HepG2 (cell line): ENCODE data around the gene CLMP. TPM values are rescaled to one million over a fixed set of nuclear protein-coding genes. Genes with fewer than 3 reads are reported as not detected.

ENCODE experiments used
- ATAC-seq: fragments of 200-7000 bp; cut with Tn5 transposase; 3 replicates; pipeline ENCODE4 v1.9.1; 2020; ENCODE audit warnings: mild to moderate bottlenecking, moderate library complexity
- BruUV-seq: library from RNA; stranded (reverse); fragments of 400-500 nt; replicated peaks from 2 replicates; lab custom pipeline; 2021; lab: Mats Ljungman, UMichigan
- CTCF ChIA-PET: fragments of 300-600 bp; formaldehyde crosslinking; extraction: SDS; loops from one replicate; lab custom pipeline; 2021; ENCODE audit warnings: low total read pairs, inconsistent platforms, low intra/inter-chr PET ratio; lab: Yijun Ruan, JAX
- POLR2A ChIA-PET: fragments of 350-600 bp; sonication (Branson Sonifier 250); formaldehyde crosslinking; loops from one replicate; lab custom pipeline; 2020; ENCODE audit warnings: antibody characterized with exemption, inconsistent platforms; lab: Yijun Ruan, JAX
- DNase-seq: peaks from one replicate; pipeline ENCODE4 v3.0.0-alpha.2; 2015; ENCODE audit warnings: low spot score
- FAIRE-seq: peaks from 3 replicates; lab custom pipeline; 2011; peaks lifted over from hg19 to GRCh38; lab: Jason Lieb, UNC
- H2AFZ ChIP-seq: one replicate; pipeline ENCODE4 v1.6.1; 2011; ENCODE audit warnings: low read length, inconsistent platforms
- H3K27ac ChIP-seq: fragments of 300-600 bp; 3 replicates; pipeline ENCODE4 v1.8.0; 2011; ENCODE audit warnings: mixed run types, mild to moderate bottlenecking, mixed read lengths, low read length, inconsistent platforms; ENCODE audit not compliant: insufficient read depth; ENCODE audit errors: extremely low read length
- H3K27me3 ChIP-seq, 2 experiments: fragments of 200-600 bp in 1 of 2; 2 replicates in 1 of 2; 3 replicates in 1 of 2; pipeline versions ENCODE4 v1.6.0 to v1.8.0; 2011; ENCODE audit warnings: low read length in 2 of 2, mild to moderate bottlenecking in 2 of 2, moderate library complexity in 2 of 2, inconsistent platforms in 1 of 2; ENCODE audit not compliant: insufficient read depth in 2 of 2, control insufficient read depth in 1 of 2
- H3K36me3 ChIP-seq, 2 experiments: fragments of 200-600 bp in 1 of 2; replicated peaks in 1 of 2; 2 replicates in 1 of 2; 3 replicates in 1 of 2; pipeline versions ENCODE4 v1.5.1 to v1.8.0; 2011; ENCODE audit warnings: low read length in 2 of 2, inconsistent platforms in 1 of 2; ENCODE audit not compliant: insufficient read depth in 2 of 2, control insufficient read depth in 1 of 2
- H3K4me1 ChIP-seq: 2 replicates; pipeline ENCODE4 v1.5.1; 2012; ENCODE audit warnings: low read length, inconsistent platforms; ENCODE audit not compliant: insufficient read depth
- H3K4me2 ChIP-seq: 2 replicates; pipeline ENCODE4 v1.6.0; 2011; ENCODE audit warnings: low read depth, low read length, inconsistent platforms
- H3K4me3 ChIP-seq, 3 experiments: fragments of 200-600 bp in 1 of 3; sonication (generic), shearing (Covaris generic) in 1 of 3; replicated peaks in 1 of 3; 2 replicates each; pipeline ENCODE4 v1.5.1; 2011 to 2016; ENCODE audit warnings: low read length in 3 of 3, inconsistent platforms in 2 of 3, low read depth in 2 of 3, mild to moderate bottlenecking in 2 of 3, control low read depth in 1 of 3, mixed read lengths in 1 of 3; ENCODE audit not compliant: insufficient read depth in 1 of 3
- H3K79me2 ChIP-seq: one replicate; pipeline ENCODE4 v1.6.1; 2011; ENCODE audit warnings: low read length, inconsistent platforms; ENCODE audit not compliant: insufficient read depth
- H3K9ac ChIP-seq: 2 replicates; pipeline ENCODE4 v1.6.0; 2011; ENCODE audit warnings: mild to moderate bottlenecking, low read depth, low read length, inconsistent platforms; ENCODE audit not compliant: insufficient read depth
- H3K9me3 ChIP-seq: 2 replicates; pipeline ENCODE4 v1.5.1; 2012; ENCODE audit warnings: mild to moderate bottlenecking, low read length
- H4K20me1 ChIP-seq: 2 replicates; pipeline ENCODE4 v1.6.0; 2011; ENCODE audit warnings: inconsistent platforms, mild to moderate bottlenecking, low read length, moderate library complexity; ENCODE audit not compliant: insufficient read depth
- AGO2 ChIP-seq: fragments of 200-400 bp; formaldehyde crosslinking; optimal IDR thresholded peaks from 2 replicates; pipeline ENCODE3; 2017; ENCODE audit warnings: mild to moderate bottlenecking, low read depth, low read length, moderate library complexity
- ARID3A ChIP-seq: IDR thresholded peaks from 2 replicates; pipeline ENCODE4 v1.6.1; 2012; ENCODE audit warnings: low read depth, low read length, improper control_type of control experiment
- FOXC1 ChIP-seq: sonication (generic); formaldehyde crosslinking; IDR thresholded peaks from 2 replicates; pipeline ENCODE4 v1.8.0; 2022; ENCODE audit warnings: mild to moderate bottlenecking, missing genetic modification reagents, borderline replicate concordance
- MBNL3 ChIP-seq: fragments of 250-450 bp; sonication (Bioruptor Pico); conservative IDR thresholded peaks from 2 replicates; pipeline ENCODE4 v1.8.0; 2022; ENCODE audit warnings: mild to moderate bottlenecking, inconsistent platforms
- SRF ChIP-seq: IDR thresholded peaks from 2 replicates; pipeline ENCODE4 v1.6.1; 2011; ENCODE audit warnings: mild to moderate bottlenecking, low read depth, low read length, moderate library complexity
- SRSF9 ChIP-seq: fragments of 200-400 bp; formaldehyde crosslinking; IDR thresholded peaks from 2 replicates; pipeline ENCODE4 v1.6.1; 2018; ENCODE audit warnings: borderline replicate concordance, mild to moderate bottlenecking, low read depth, low read length; ENCODE audit not compliant: insufficient read depth, poor library complexity, severe bottlenecking
- STAT5B ChIP-seq: sonication (generic); formaldehyde crosslinking; IDR thresholded peaks from 2 replicates; pipeline ENCODE4 v1.4.0; 2020; ENCODE audit warnings: missing genetic modification reagents
- ZBTB49 ChIP-seq: sonication (generic); formaldehyde crosslinking; IDR thresholded peaks from 2 replicates; pipeline ENCODE4 v1.4.0; 2020; ENCODE audit warnings: missing genetic modification reagents, borderline replicate concordance
- ZFP36L2 ChIP-seq: sonication (generic); formaldehyde crosslinking; IDR thresholded peaks from 2 replicates; pipeline ENCODE4 v1.4.0; 2020; ENCODE audit warnings: missing genetic modification reagents
- ZNF430 ChIP-seq: sonication (generic); formaldehyde crosslinking; IDR thresholded peaks from 2 replicates; pipeline ENCODE4 v1.9.0; 2021; ENCODE audit warnings: mild to moderate bottlenecking, missing genetic modification reagents
- ZNF83 ChIP-seq: sonication (generic); formaldehyde crosslinking; IDR thresholded peaks from 2 replicates; pipeline ENCODE4 v1.4.0; 2020; ENCODE audit warnings: missing genetic modification reagents, mild to moderate bottlenecking, borderline replicate concordance
- WGBS: methylation state at CpG from one replicate; pipeline ENCODE4 v1.1.6; 2017; ENCODE audit warnings: low lambda C conversion rate; 5-methylcytosine and 5-hydroxymethylcytosine counted together
- in situ Hi-C: cut with HindIII; loops from 2 replicates; pipeline ENCODE4 v1.10.0; 2017; ENCODE audit warnings: low pct_unique_long_range_greater_than_20kb; ENCODE audit not compliant: extremely low pct_ligation_motif_present
- intact Hi-C: fragments of 100-400 bp; cut with micrococcal nuclease; formaldehyde crosslinking; loops from one replicate; pipeline ENCODE4 v1.10.0; 2022; ENCODE audit not compliant: unreplicated experiment
- polyA plus RNA-seq, 8 experiments: library from polyadenylated mRNA; depleted of rRNA in 3 of 8; stranded (reverse) in 7 of 8; unstranded in 1 of 8; fragments of >200 nt; fragmentation: Illumina TruSeq in 4 of 8; extraction: Trizol in 4 of 8; gene quantifications; 2 replicates each; pipeline versions ENCODE4 v1.2.1 to v1.2.3, GENCODE V29; 2011 to 2016; ENCODE audit warnings: low read depth in 4 of 8, missing spikeins in 1 of 8, mixed read lengths in 1 of 8; ENCODE audit not compliant: insufficient read depth in 1 of 8
- total RNA-seq, 5 experiments: library from RNA; depleted of rRNA; stranded (reverse); fragments of >200 nt; fragmentation: Illumina TruSeq; extraction: Trizol; gene quantifications; 2 replicates each; pipeline ENCODE4 v1.2.3, GENCODE V29; 2016; ENCODE audit warnings: low read depth in 1 of 5
- TF ChIP-seq, protein P1 (sequence below): sonication (generic); formaldehyde crosslinking; conservative IDR thresholded peaks from 2 replicates; pipeline ENCODE4 v1.4.0; 2020; ENCODE audit warnings: missing genetic modification reagents

CLMP gene
- total and polyA plus RNA-seq, 2 of the 13 experiments (the other 11 are each of a cell fraction or from before 2014, with no cell fraction given), result not detected

DNA sequence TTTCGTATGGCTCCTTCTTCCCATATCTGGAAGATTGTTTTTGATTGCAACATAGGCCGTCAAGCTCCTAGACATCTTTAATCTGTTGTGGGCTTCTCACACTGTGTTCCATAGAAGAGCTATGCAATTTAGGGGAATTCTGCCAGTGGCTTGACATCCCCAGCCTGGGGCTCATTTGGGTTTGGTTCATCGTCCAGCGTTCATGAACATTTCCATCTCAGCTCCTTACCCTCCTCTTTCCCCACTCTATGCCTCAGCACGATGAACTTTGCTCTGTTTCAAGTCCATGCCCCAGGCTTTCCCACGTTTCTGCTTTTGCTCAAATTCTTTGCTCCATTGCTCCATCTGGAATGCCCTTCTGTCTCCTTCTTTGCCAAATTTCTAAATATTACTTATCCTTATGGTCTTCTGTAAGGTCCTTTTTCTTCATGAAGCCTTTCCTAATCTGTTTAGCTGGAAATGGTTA is 26.1 kb upstream of the CLMP start:
- WGBS, result 27% methylated on average over 6 of the region's 6 CpGs
- Histone ChIP-seq H3K36me3 (no peaks in the 10 kb centered on the region), H3K4me1 (no peaks in the 10 kb centered on the region), H3K79me2 (no peaks in the 10 kb centered on the region), H3K4me3 (no peak overlapping the region), H4K20me1 (no peaks in the 10 kb centered on the region), H3K27me3 (no peaks in the 10 kb centered on the region), H3K9me3 (no peaks in the 10 kb centered on the region), H2AFZ (no peak overlapping the region), H3K4me2 (no peak overlapping the region), H3K27ac (no peak overlapping the region), H3K9ac (no peak overlapping the region)
- intact Hi-C loops (no loop called here), in situ Hi-C loops (no loop called here)
- DNase-seq (no peak), FAIRE-seq (no peak), ATAC-seq (no peak)
- TF ChIP-seq ARID3A, result no peak
- no peak for TF ChIP-seq ZBTB49 (CRISPR knock-in tag)
- TF ChIP-seq, protein P1, sequence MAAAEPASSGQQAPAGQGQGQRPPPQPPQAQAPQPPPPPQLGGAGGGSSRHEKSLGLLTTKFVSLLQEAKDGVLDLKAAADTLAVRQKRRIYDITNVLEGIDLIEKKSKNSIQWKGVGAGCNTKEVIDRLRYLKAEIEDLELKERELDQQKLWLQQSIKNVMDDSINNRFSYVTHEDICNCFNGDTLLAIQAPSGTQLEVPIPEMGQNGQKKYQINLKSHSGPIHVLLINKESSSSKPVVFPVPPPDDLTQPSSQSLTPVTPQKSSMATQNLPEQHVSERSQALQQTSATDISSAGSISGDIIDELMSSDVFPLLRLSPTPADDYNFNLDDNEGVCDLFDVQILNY, result no peak
- TF ChIP-seq FOXC1 (CRISPR knock-in tag), result no peak
- no peak for TF ChIP-seq AGO2
- TF ChIP-seq ZFP36L2, result no peak
- TF ChIP-seq ZNF430, result no peak
- TF ChIP-seq SRF, result no peak
- no peak for TF ChIP-seq ZNF83 (CRISPR knock-in tag)
- TF ChIP-seq MBNL3 (CRISPR knock-in tag), result no peak
- no peak for TF ChIP-seq STAT5B (CRISPR knock-in tag)
- no peak for TF ChIP-seq SRSF9
- BruUV-seq, result no TSS peak
- ChIA-PET POLR2A (no interaction called here), CTCF (no interaction called here)
